ENCODE results near the gene TRPC1. TPM values are rescaled to one million over a fixed set of nuclear protein-coding genes. Genes with fewer than 3 reads are reported as not detected.
"Not testable (repeated sequence)": the region's sequence is repeated elsewhere in the genome, so short reads cannot be mapped to it uniquely, and the experiment has no call there.

TRPC1 gene
- total RNA-seq, 2 donors from 2014 or later, result 37.0 to 48.5 TPM

DNA sequence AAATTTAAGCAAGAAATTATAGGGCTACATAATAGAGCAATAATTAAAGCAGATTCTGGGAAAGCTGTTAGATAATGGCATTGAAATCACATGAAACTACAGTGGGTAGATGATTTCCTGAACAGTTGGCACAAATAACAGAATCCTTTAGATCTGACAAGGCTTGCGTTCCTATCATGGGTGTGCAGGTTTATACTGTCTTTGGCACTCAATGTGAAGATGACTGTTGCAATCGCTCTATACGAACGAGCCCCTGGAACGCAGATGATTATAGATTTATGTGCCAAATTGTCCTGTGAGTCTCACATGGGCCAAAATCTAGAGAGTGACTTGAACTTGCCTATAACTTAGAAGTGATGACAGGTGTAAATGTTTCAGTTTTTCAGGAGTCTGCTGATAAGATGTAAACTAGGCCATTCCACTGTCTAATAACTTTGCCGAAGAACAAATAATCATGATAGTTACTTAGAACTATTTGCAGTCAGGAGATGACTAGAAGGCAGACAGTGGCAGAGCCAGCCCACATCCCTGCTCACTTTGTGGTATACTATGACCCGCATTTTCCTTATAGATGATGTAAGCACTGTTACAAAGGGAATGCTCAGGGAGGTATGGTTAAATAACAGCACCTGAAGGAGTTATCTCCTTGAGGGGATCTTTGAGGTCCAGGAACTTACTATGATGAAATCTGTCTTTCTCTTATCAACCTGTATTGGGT is 30.5 kb upstream of the TRPC1 start:
- Histone ChIP-seq H3K9me3 (no peaks in the 10 kb centered on the region), H3K4me3 (no peak overlapping the region), H3K36me3 (no peaks in the 10 kb centered on the region), H3K27me3 (replicated peaks; ENCODE audit: insufficient read depth) (no peaks in the 10 kb centered on the region), H3K27ac (no peak overlapping the region), H3K4me1 (ENCODE audit: control insufficient read depth in 1 of 2, low read depth in 2 of 2) (no peaks in the 10 kb centered on the region)
- ATAC-seq (ENCODE audit: insufficient number of reproducible peaks, low FRiP score, low read depth), result no peak
- TF ChIP-seq, protein P1, sequence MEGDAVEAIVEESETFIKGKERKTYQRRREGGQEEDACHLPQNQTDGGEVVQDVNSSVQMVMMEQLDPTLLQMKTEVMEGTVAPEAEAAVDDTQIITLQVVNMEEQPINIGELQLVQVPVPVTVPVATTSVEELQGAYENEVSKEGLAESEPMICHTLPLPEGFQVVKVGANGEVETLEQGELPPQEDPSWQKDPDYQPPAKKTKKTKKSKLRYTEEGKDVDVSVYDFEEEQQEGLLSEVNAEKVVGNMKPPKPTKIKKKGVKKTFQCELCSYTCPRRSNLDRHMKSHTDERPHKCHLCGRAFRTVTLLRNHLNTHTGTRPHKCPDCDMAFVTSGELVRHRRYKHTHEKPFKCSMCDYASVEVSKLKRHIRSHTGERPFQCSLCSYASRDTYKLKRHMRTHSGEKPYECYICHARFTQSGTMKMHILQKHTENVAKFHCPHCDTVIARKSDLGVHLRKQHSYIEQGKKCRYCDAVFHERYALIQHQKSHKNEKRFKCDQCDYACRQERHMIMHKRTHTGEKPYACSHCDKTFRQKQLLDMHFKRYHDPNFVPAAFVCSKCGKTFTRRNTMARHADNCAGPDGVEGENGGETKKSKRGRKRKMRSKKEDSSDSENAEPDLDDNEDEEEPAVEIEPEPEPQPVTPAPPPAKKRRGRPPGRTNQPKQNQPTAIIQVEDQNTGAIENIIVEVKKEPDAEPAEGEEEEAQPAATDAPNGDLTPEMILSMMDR (IDR thresholded peaks at IDR 0.05), result no peak
- DNase-seq (ENCODE audit: low spot score), result no peak

DNA sequence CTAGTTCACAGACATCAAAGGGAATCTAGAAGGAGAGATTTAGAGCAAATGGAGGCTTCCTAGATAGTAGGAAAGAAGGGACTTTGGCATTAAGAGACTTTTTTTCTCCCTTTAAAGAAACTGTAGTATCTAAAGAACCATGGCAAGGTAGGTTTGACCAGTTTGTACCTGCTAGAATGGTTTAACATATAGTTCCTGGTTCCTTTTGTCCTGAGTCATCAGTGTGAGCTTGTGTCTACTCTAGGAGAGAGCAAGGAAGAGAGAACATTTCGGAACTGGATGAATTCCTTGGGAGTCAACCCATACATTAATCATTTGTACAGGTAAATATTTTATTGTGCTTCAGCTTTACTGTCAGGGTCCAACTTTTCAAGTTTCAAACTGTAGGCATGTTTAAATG is 29.6 kb upstream of the TRPC1 start:
- DNase-seq (ENCODE audit: low spot score) (no peak), ATAC-seq (ENCODE audit: insufficient number of reproducible peaks, low FRiP score, low read depth) (no peak)
- no peaks in the 10 kb centered on the region for H3K9me3 ChIP-seq
- no peaks in the 10 kb centered on the region for H3K27me3 ChIP-seq (replicated peaks; ENCODE audit: insufficient read depth)
- no peak overlapping the region for H3K27ac ChIP-seq
- no peaks in the 10 kb centered on the region for H3K36me3 ChIP-seq
- TF ChIP-seq, protein P1 (IDR thresholded peaks at IDR 0.05), result no peak
- H3K4me1 ChIP-seq (ENCODE audit: control insufficient read depth in 1 of 2, low read depth in 2 of 2), result no peaks in the 10 kb centered on the region
- H3K4me3 ChIP-seq, result no peak overlapping the region

DNA sequence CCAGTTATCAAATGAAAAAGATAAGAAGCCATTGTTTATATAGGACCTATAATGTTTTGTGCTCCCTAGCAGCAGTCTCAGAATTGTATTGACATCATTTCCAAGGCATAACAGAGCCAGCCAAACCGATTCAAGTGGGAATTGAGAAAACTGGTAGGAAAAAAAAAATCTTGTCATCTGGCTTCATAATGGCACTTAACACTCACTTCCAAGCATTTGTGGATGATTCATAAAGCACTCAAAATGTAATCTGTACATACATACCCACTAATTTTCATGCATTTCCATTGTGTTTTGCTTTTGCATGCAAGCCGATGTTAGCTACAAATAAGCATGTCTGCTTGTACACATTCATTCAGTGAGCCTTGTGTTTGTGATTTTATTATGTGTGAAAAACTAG is 18.6 kb upstream of the TRPC1 start:
- no peaks in the 10 kb centered on the region for H3K9me3 ChIP-seq
- no peak for ATAC-seq (ENCODE audit: insufficient number of reproducible peaks, low FRiP score, low read depth)
- H3K27ac ChIP-seq, result no peak overlapping the region
- no peaks in the 10 kb centered on the region for H3K36me3 ChIP-seq
- no peak overlapping the region for H3K4me3 ChIP-seq
- TF ChIP-seq, protein P1 (IDR thresholded peaks at IDR 0.05), result no peak
- no peak for DNase-seq (ENCODE audit: low spot score)
- H3K27me3 ChIP-seq (replicated peaks; ENCODE audit: insufficient read depth), result no peaks in the 10 kb centered on the region
- no peaks in the 10 kb centered on the region for H3K4me1 ChIP-seq (ENCODE audit: control insufficient read depth in 1 of 2, low read depth in 2 of 2)

GRCh38 chr3:142706321-142707127 is 17.3 kb upstream of the TRPC1 start:
- Histone ChIP-seq H3K36me3 (no peaks in the 10 kb centered on the region), H3K4me1 (ENCODE audit: control insufficient read depth in 1 of 2, low read depth in 2 of 2) (no peaks in the 10 kb centered on the region), H3K9me3 (no peaks in the 10 kb centered on the region), H3K4me3 (no peak overlapping the region), H3K27ac (no peak overlapping the region), H3K27me3 (replicated peaks; ENCODE audit: insufficient read depth) (no peaks in the 10 kb centered on the region)
- TF ChIP-seq, protein P1 (IDR thresholded peaks at IDR 0.05), result no peak
- DNase-seq (ENCODE audit: low spot score) (no peak), ATAC-seq (ENCODE audit: insufficient number of reproducible peaks, low FRiP score, low read depth) (no peak)

- Histone ChIP-seq H3K27me3 (replicated peaks; ENCODE audit: insufficient read depth) (no peaks in the 10 kb centered on the region), H3K9me3 (no peaks in the 10 kb centered on the region), H3K4me3 (no peak overlapping the region), H3K36me3 (no peaks in the 10 kb centered on the region), H3K27ac (no peak overlapping the region), H3K4me1 (ENCODE audit: control insufficient read depth in 1 of 2, low read depth in 2 of 2) (no peaks in the 10 kb centered on the region)
- ATAC-seq (ENCODE audit: insufficient number of reproducible peaks, low FRiP score, low read depth) (no peak), DNase-seq (ENCODE audit: low spot score) (no peak)
- TF ChIP-seq, protein P1 (IDR thresholded peaks at IDR 0.05), result no peak
These were observed 14.6 kb upstream of the TRPC1 start for GRCh38 chr3:142709207-142709606.

- H3K4me3 ChIP-seq; H3K27me3 ChIP-seq (replicated peaks; ENCODE audit: insufficient read depth); H3K27ac ChIP-seq; H3K9me3 ChIP-seq; H3K36me3 ChIP-seq; ATAC-seq (ENCODE audit: insufficient number of reproducible peaks, low FRiP score, low read depth); DNase-seq (ENCODE audit: low spot score); H3K4me1 ChIP-seq (ENCODE audit: control insufficient read depth in 1 of 2, low read depth in 2 of 2): not testable (repeated sequence)
These were observed 9.0 kb upstream of the TRPC1 start for GRCh38 chr3:142714882-142715281.

Measured in thoracic aorta (tissue), 2 donors.